BLaER1 (cell line): Measurements from ENCODE around the gene PHC2.

Experiments used
- H3K27ac ChIP-seq: shearing (Covaris generic); formaldehyde crosslinking; 2 replicates; pipeline ENCODE4 v1.8.1; 2022
- H3K27me3 ChIP-seq: shearing (Covaris generic); formaldehyde crosslinking; 2 replicates; pipeline ENCODE4 v1.8.1; 2022
- H3K36me3 ChIP-seq: shearing (Covaris generic); formaldehyde crosslinking; 2 replicates; pipeline ENCODE4 v1.8.1; 2022
- H3K4me1 ChIP-seq: shearing (Covaris generic); formaldehyde crosslinking; 2 replicates; pipeline ENCODE4 v1.8.1; 2022
- H3K4me2 ChIP-seq: shearing (Covaris generic); formaldehyde crosslinking; 2 replicates; pipeline ENCODE4 v1.8.1; 2022
- H3K4me3 ChIP-seq: shearing (Covaris generic); formaldehyde crosslinking; 2 replicates; pipeline ENCODE4 v1.8.1; 2022
- H3K9ac ChIP-seq: shearing (Covaris generic); formaldehyde crosslinking; 2 replicates; pipeline ENCODE4 v1.8.1; 2022
- H3K9me3 ChIP-seq: shearing (Covaris generic); formaldehyde crosslinking; 2 replicates; pipeline ENCODE4 v1.8.1; 2022
- H4K20me1 ChIP-seq: shearing (Covaris generic); formaldehyde crosslinking; 2 replicates; pipeline ENCODE4 v1.8.1; 2022
- Cebpa-rat ChIP-seq: shearing (Covaris generic); IDR thresholded peaks from 2 replicates; pipeline ENCODE4 v1.8.1; 2022

Gene PHC2

GRCh38 chr1:33426916-33427315 lies 4.0 kb downstream of the PHC2 start:
- Histone ChIP-seq H3K9ac (no peak overlapping the region), H3K27me3 (peaks cover 24% of the 10 kb centered on the region), H3K27ac (no peak overlapping the region), H3K4me1 (peaks cover 30% of the 10 kb centered on the region), H3K9me3 (no peaks in the 10 kb centered on the region), H4K20me1 (peaks cover 19% of the 10 kb centered on the region; the same call in 1 of the 2 replicates), H3K4me3 (no peak overlapping the region), H3K4me2 (no peak overlapping the region), H3K36me3 (no peaks in the 10 kb centered on the region)
- TF ChIP-seq Cebpa-rat: no peak

GRCh38 chr1:33425900-33426299 lies 5.0 kb downstream of the PHC2 start:
- no peak overlapping the region for H3K27ac ChIP-seq
- H3K27me3 ChIP-seq: peaks cover 24% of the 10 kb centered on the region
- TF ChIP-seq Cebpa-rat: no peak
- H3K4me3 ChIP-seq: no peak overlapping the region
- H3K36me3 ChIP-seq: no peaks in the 10 kb centered on the region
- H3K9me3 ChIP-seq: no peaks in the 10 kb centered on the region
- H3K4me1 ChIP-seq: peaks cover 29% of the 10 kb centered on the region
- no peak overlapping the region for H3K4me2 ChIP-seq
- H3K9ac ChIP-seq: no peak overlapping the region
- peaks cover 19% of the 10 kb centered on the region; the same call in 1 of the 2 replicates for H4K20me1 ChIP-seq

- no peak overlapping the region for H3K9ac ChIP-seq
- no peaks in the 10 kb centered on the region for H3K36me3 ChIP-seq
- peaks cover 25% of the 10 kb centered on the region for H3K4me1 ChIP-seq
- no peak for TF ChIP-seq Cebpa-rat
- H3K4me3 ChIP-seq: no peak overlapping the region
- no peak overlapping the region for H3K27ac ChIP-seq
- H3K9me3 ChIP-seq: no peaks in the 10 kb centered on the region
- H4K20me1 ChIP-seq: peaks cover 11% of the 10 kb centered on the region; the same call in 1 of the 2 replicates
- H3K27me3 ChIP-seq: peaks cover 12% of the 10 kb centered on the region
- H3K4me2 ChIP-seq: no peak overlapping the region
These were observed 6.3 kb downstream of the PHC2 start for GRCh38 chr1:33424610-33425009.

DNA sequence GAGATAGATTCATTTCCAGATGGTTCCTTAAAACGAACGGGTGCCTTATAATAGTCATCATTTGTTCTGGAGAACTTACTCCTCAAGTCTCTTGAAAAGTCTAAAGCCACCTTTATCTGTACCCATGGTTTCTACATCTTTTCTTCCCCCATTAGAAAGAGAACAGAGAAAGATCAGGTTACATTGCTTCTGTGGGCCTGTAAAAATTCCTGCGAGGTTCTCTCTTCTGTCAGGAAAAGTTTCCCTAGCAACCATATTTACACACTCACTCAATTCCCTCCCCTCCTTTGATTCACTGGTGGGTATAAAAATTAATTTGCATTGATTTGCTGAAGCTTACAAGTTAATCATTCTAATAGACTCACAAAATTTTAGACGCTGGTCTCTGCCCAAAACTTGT lies 6.7 kb downstream of the PHC2 start:
- H3K9me3 ChIP-seq: no peaks in the 10 kb centered on the region
- TF ChIP-seq Cebpa-rat: no peak
- peaks cover 8% of the 10 kb centered on the region for H3K27me3 ChIP-seq
- no peak overlapping the region for H3K4me3 ChIP-seq
- H3K36me3 ChIP-seq: no peaks in the 10 kb centered on the region
- H3K9ac ChIP-seq: no peak overlapping the region
- peaks cover 7% of the 10 kb centered on the region; the same call in 1 of the 2 replicates for H4K20me1 ChIP-seq
- H3K4me1 ChIP-seq: peaks cover 21% of the 10 kb centered on the region
- H3K4me2 ChIP-seq: no peak overlapping the region
- H3K27ac ChIP-seq: no peak overlapping the region

GRCh38 chr1:33420870-33421775 lies 9.8 kb downstream of the PHC2 start:
- Histone ChIP-seq H3K4me2 (no peak overlapping the region; the same call in 1 of the 2 replicates), H3K9ac (no peak overlapping the region), H3K36me3 (no peaks in the 10 kb centered on the region), H3K27ac (no peak overlapping the region), H3K27me3 (no peaks in the 10 kb centered on the region), H3K4me1 (peaks cover 7% of the 10 kb centered on the region; the same call in 1 of the 2 replicates), H4K20me1 (no peaks in the 10 kb centered on the region), H3K4me3 (no peak overlapping the region), H3K9me3 (peaks cover 4% of the 10 kb centered on the region; the same call in 1 of the 2 replicates)
- no peak; the same call in 1 of the 2 replicates for TF ChIP-seq Cebpa-rat

- no peak overlapping the region for H3K9ac ChIP-seq
- no peak overlapping the region for H3K27ac ChIP-seq
- H3K4me1 ChIP-seq: peaks cover 7% of the 10 kb centered on the region; the same call in 1 of the 2 replicates
- H3K27me3 ChIP-seq: no peaks in the 10 kb centered on the region
- H3K4me2 ChIP-seq: no peak overlapping the region
- no peaks in the 10 kb centered on the region for H3K36me3 ChIP-seq
- TF ChIP-seq Cebpa-rat: no peak
- H4K20me1 ChIP-seq: no peaks in the 10 kb centered on the region
- no peak overlapping the region for H3K4me3 ChIP-seq
- H3K9me3 ChIP-seq: peaks cover 15% of the 10 kb centered on the region
These were observed 12.1 kb downstream of the PHC2 start for GRCh38 chr1:33418811-33419210.

DNA sequence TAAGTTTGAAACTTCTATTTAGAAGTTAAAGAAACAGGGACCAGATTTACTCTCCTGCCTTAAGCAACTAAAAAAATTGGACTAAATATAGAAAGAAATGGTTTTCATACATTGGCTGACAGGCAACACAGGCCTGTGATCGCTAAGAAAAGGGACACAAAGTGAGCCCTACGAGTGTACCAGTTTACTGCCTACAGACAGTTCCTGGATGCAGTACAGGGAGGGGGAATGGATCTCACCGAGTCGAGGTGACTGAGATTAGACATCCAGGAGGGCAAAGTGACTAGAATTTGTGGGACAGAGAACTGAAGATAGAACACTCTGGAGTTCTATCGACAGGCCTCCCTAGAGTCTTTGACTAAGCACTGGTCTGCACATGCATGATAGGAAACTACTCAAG lies 16.0 kb downstream of the PHC2 start:
- H3K4me1 ChIP-seq: no peaks in the 10 kb centered on the region
- no peaks in the 10 kb centered on the region for H4K20me1 ChIP-seq
- H3K9me3 ChIP-seq: peaks cover 15% of the 10 kb centered on the region
- no peaks in the 10 kb centered on the region for H3K27me3 ChIP-seq
- H3K4me3 ChIP-seq: no peak overlapping the region
- H3K4me2 ChIP-seq: no peak overlapping the region
- H3K36me3 ChIP-seq: no peaks in the 10 kb centered on the region
- H3K27ac ChIP-seq: no peak overlapping the region
- no peak for TF ChIP-seq Cebpa-rat
- H3K9ac ChIP-seq: no peak overlapping the region

- H4K20me1 ChIP-seq: no peaks in the 10 kb centered on the region
- no peak overlapping the region for H3K4me3 ChIP-seq
- no peak overlapping the region for H3K27ac ChIP-seq
- peaks cover 11% of the 10 kb centered on the region for H3K9me3 ChIP-seq
- H3K36me3 ChIP-seq: no peaks in the 10 kb centered on the region
- TF ChIP-seq Cebpa-rat: no peak
- H3K4me2 ChIP-seq: no peak overlapping the region
- H3K4me1 ChIP-seq: no peaks in the 10 kb centered on the region
- H3K27me3 ChIP-seq: no peaks in the 10 kb centered on the region
- no peak overlapping the region for H3K9ac ChIP-seq
These were observed 20.7 kb downstream of the PHC2 start for GRCh38 chr1:33410091-33410701.

- Histone ChIP-seq H3K4me1 (no peaks in the 10 kb centered on the region), H3K9ac (no peak overlapping the region), H3K27ac (no peak overlapping the region), H3K4me3 (no peak overlapping the region), H3K27me3 (no peaks in the 10 kb centered on the region), H3K9me3 (peaks cover 7% of the 10 kb centered on the region; the same call in 1 of the 2 replicates), H3K4me2 (no peak overlapping the region), H3K36me3 (no peaks in the 10 kb centered on the region), H4K20me1 (no peaks in the 10 kb centered on the region)
- TF ChIP-seq Cebpa-rat: no peak
These were observed 22.8 kb downstream of the PHC2 start for GRCh38 chr1:33408093-33408436.

DNA sequence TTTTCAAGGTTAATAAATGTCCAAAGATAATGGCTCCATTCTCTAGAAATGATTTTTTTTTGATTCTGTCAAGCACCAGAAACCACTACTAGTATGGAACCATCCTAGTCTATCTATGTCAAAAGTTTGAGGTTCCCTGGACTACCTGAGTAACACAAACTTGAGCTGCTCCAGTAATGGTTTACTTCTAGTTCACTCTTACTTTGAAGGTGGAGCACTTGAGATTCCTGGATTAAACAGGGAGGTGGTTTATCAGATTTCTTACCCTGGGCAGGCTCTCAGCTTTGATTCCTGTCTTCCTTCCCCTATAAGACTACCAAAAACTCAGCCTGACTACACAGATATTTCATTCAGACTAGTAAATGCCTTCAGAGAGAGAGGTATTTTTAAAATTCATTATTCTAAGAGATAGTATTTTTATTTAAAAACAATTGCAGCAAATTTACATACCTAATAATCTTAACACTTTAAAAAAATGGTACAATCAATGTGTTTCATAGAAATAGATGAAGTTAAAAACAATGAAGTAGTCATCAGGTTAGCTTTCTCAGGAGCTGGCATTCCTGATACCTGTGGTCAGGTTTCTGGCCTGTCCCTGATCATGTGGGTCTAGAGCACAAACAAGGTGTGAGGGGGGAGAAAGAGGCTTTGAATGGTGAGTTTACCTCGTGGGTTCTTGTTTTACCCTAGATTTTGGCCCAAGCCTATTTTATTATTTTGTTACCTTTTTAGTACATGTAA lies 23.4 kb downstream of the PHC2 start:
- Histone ChIP-seq H3K4me2 (no peak overlapping the region), H3K27me3 (no peaks in the 10 kb centered on the region), H3K36me3 (no peaks in the 10 kb centered on the region), H3K9me3 (peaks cover 7% of the 10 kb centered on the region; the same call in 1 of the 2 replicates), H3K4me3 (no peak overlapping the region), H3K4me1 (no peaks in the 10 kb centered on the region), H3K27ac (no peak overlapping the region), H3K9ac (no peak overlapping the region), H4K20me1 (no peaks in the 10 kb centered on the region)
- TF ChIP-seq Cebpa-rat: no peak
